GM23248 (cell line): ENCODE data around the gene CCM2. TPM values are rescaled to one million over a fixed set of nuclear protein-coding genes. Genes with fewer than 3 reads are reported as not detected.

Experiments
- DNase-seq: peaks from one replicate; pipeline ENCODE4 v3.0.0-alpha.2; 2015
- H2AFZ ChIP-seq: fragments of 200-600 bp; sonication (generic); 2 replicates; pipeline ENCODE4 v1.6.1; 2016; ENCODE audit warnings: antibody characterized with exemption
- H3F3A ChIP-seq: fragments of 200-600 bp; sonication (generic); 2 replicates; pipeline ENCODE4 v1.6.1; 2016; ENCODE audit warnings: mild to moderate bottlenecking, antibody characterized with exemption, mixed run types; ENCODE audit not compliant: insufficient read depth
- H3K27ac ChIP-seq: fragments of 200-600 bp; sonication (generic); 2 replicates; pipeline ENCODE4 v1.5.1; 2016; ENCODE audit warnings: mild to moderate bottlenecking
- H3K27me3 ChIP-seq: fragments of 200-600 bp; sonication (generic); replicated peaks from 2 replicates; pipeline ENCODE4 v1.6.1; 2016; ENCODE audit warnings: mild to moderate bottlenecking; ENCODE audit not compliant: insufficient read depth
- H3K36me3 ChIP-seq: fragments of 200-600 bp; sonication (generic); 2 replicates; pipeline ENCODE4 v1.6.1; 2016; ENCODE audit warnings: low read depth, mild to moderate bottlenecking
- H3K4me1 ChIP-seq: fragments of 200-600 bp; sonication (generic); 2 replicates; pipeline ENCODE4 v1.6.1; 2016; ENCODE audit warnings: mild to moderate bottlenecking; ENCODE audit not compliant: insufficient read depth
- H3K4me2 ChIP-seq: fragments of 200-600 bp; sonication (generic); one replicate; pipeline ENCODE4 v1.6.1; 2016; ENCODE audit warnings: mild to moderate bottlenecking; ENCODE audit not compliant: unreplicated experiment
- H3K4me3 ChIP-seq: fragments of 200-600 bp; sonication (generic); 2 replicates; pipeline ENCODE4 v1.5.1; 2016; ENCODE audit warnings: mild to moderate bottlenecking
- H3K79me2 ChIP-seq: fragments of 200-600 bp; sonication (generic); 2 replicates; pipeline ENCODE4 v1.6.1; 2016; ENCODE audit warnings: mild to moderate bottlenecking; ENCODE audit not compliant: insufficient read depth
- H3K9ac ChIP-seq: fragments of 200-600 bp; sonication (generic); 2 replicates; pipeline ENCODE4 v1.6.1; 2016; ENCODE audit warnings: mild to moderate bottlenecking
- H3K9me2 ChIP-seq: fragments of 200-600 bp; sonication (generic); 2 replicates; pipeline ENCODE4 v1.6.1; 2016; ENCODE audit warnings: mixed run types, mild to moderate bottlenecking, moderate library complexity; ENCODE audit not compliant: insufficient read depth
- H3K9me3 ChIP-seq: fragments of 200-600 bp; sonication (generic); one replicate; pipeline ENCODE4 v1.6.1; 2017; ENCODE audit warnings: low read depth
- H4K20me1 ChIP-seq: fragments of 200-600 bp; sonication (generic); 2 replicates; pipeline ENCODE4 v1.6.0; 2016; ENCODE audit not compliant: insufficient read depth
- EZH2 ChIP-seq: fragments of 200-600 bp; sonication (generic); IDR thresholded peaks from 2 replicates; pipeline ENCODE4 v1.6.1; 2018; ENCODE audit warnings: antibody characterized with exemption, mild to moderate bottlenecking; ENCODE audit not compliant: insufficient read depth, poor library complexity, severe bottlenecking
- EZH2phosphoT487 ChIP-seq: fragments of 200-600 bp; sonication (generic); IDR thresholded peaks from 2 replicates; pipeline ENCODE4 v1.6.1; 2018; ENCODE audit warnings: antibody characterized with exemption, moderate library complexity, mild to moderate bottlenecking, low read depth; ENCODE audit not compliant: insufficient read depth
- WGBS, 2 experiments: methylation state at CpG; one replicate each; pipeline ENCODE4 v1.1.6; 2015 to 2017; ENCODE audit warnings: low lambda C conversion rate in 2 of 2, low coverage in 1 of 2; ENCODE audit errors: missing lambda C conversion rate in 2 of 2; 5-methylcytosine and 5-hydroxymethylcytosine counted together
- in situ Hi-C: fragments of 300-500 bp; cut with MboI; formaldehyde crosslinking; loops from 2 replicates; pipeline ENCODE4 v1.15.0; 2020
- polyA plus RNA-seq: library from polyadenylated mRNA; unstranded; fragments of >200 nt; fragmentation: Nextera tagmentation; extraction: Ambion mirVana; gene quantifications from 2 replicates; pipeline ENCODE4 v1.2.1, GENCODE V29; 2016
- total RNA-seq: library from RNA; depleted of rRNA; stranded (reverse); fragments of >200 nt; shearing (Covaris generic); gene quantifications from 2 replicates; pipeline ENCODE4 v1.2.3, GENCODE V29; 2014

Gene CCM2
- total and polyA plus RNA-seq, 2 experiments from 2014 or later, result 63.8 to 69.3 TPM

DNA sequence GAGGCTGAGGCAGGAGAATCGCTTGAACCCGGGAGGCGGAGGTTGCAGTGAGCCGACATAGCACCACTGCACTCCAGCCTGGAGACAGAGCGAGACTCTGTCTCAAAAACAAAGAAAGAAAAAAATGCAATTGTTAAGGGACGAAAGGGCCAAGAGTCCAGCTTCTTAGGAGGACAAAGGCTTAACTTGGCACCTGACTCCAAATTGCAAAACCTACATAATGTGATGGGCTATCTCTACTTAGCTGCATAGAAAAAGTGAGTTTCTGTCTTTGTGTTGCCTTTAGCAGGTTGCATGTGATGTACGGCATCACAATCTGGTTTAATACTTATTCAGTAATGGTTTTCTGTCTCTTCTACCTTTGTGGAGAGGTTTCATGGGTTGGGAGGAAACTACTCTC lies 12.5 kb upstream of the CCM2 start:
- no peak for DNase-seq
- no peaks in the 10 kb centered on the region for H3K27me3 ChIP-seq
- WGBS, 2 experiments, result 95 to 96% methylated on average over 7 of the region's 7 CpGs
- no peak overlapping the region for H3K4me3 ChIP-seq
- no peaks in the 10 kb centered on the region for H3K9me3 ChIP-seq
- TF ChIP-seq EZH2, result no peak
- TF ChIP-seq EZH2phosphoT487, result no peak
- H3K4me1 ChIP-seq, result peaks cover 37% of the 10 kb centered on the region
- H3K36me3 ChIP-seq, result peaks cover 26% of the 10 kb centered on the region
- H2AFZ ChIP-seq, result no peak overlapping the region
- no peaks in the 10 kb centered on the region for H3K9me2 ChIP-seq
- H3K9ac ChIP-seq, result peak overlapping the region; percentile 92; the same call in 1 of the 2 replicates
- peaks cover 60% of the 10 kb centered on the region for H3F3A ChIP-seq
- no peak overlapping the region; the same call in 1 of the 2 replicates for H3K27ac ChIP-seq
- H3K4me2 ChIP-seq, result peak overlapping the region; percentile 94
- H4K20me1 ChIP-seq, result no peaks in the 10 kb centered on the region
- in situ Hi-C loops, result no loop called here
- peaks cover 25% of the 10 kb centered on the region for H3K79me2 ChIP-seq

DNA sequence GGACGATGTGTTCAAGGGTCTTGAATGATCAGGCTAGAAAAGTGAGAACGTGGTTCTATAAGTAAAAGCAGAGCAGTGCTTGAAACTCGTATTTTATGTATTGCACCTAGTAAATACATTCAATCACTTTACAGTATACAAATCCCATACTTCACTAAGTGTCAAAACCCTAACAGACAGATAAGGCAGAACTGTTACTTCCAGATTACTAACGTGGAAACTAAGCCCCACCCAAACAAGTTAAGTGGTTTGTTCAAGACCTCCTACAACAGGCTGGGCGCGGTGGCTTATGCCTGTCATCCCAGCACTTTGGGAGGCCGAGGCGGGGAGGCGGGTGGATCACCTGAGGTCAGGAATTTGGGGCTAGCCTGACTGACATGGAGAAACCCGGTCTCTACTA lies 12.0 kb upstream of the CCM2 start:
- DNase-seq, result no peak
- Histone ChIP-seq H4K20me1 (no peaks in the 10 kb centered on the region), H2AFZ (no peak overlapping the region), H3K9me2 (no peaks in the 10 kb centered on the region), H3K79me2 (peaks cover 25% of the 10 kb centered on the region), H3K4me2 (no peak overlapping the region), H3K36me3 (peaks cover 21% of the 10 kb centered on the region), H3K4me1 (peaks cover 37% of the 10 kb centered on the region), H3K9ac (no peak overlapping the region), H3F3A (peaks cover 55% of the 10 kb centered on the region), H3K9me3 (no peaks in the 10 kb centered on the region), H3K27ac (no peak overlapping the region), H3K4me3 (no peak overlapping the region), H3K27me3 (no peaks in the 10 kb centered on the region)
- 91 to 92% methylated on average over 10 of the region's 10 CpGs for WGBS, 2 experiments
- in situ Hi-C loops, result no loop called here
- TF ChIP-seq EZH2phosphoT487 (no peak), EZH2 (no peak)

DNA sequence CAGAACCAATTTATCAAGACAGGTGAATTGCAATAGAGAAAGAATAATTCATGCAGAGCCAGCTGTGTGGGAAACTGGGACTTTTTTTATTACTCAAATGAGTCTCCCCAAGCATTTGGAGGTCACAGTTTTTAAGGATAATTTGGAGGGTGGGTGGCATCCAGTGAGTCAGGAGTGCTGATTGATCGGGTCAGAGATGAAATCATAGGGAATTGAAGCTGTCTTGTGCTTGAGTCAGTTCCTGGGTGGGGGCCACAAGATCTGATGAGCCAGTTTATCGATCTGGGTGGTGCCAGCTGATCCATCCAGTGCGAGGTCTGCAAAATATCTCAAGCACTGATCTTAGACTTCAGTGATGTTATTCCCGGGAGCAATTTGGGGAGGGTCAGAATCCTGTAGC lies 11.3 kb upstream of the CCM2 start:
- H3K4me3 ChIP-seq, result no peak overlapping the region
- no peaks in the 10 kb centered on the region for H3K9me2 ChIP-seq
- H4K20me1 ChIP-seq, result no peaks in the 10 kb centered on the region
- H3K9me3 ChIP-seq, result no peaks in the 10 kb centered on the region
- H3K4me1 ChIP-seq, result peaks cover 37% of the 10 kb centered on the region
- peaks cover 50% of the 10 kb centered on the region for H3F3A ChIP-seq
- no peak overlapping the region for H2AFZ ChIP-seq
- H3K79me2 ChIP-seq, result peaks cover 25% of the 10 kb centered on the region
- 29 to 31% methylated on average over 4 of the region's 4 CpGs for WGBS, 2 experiments
- TF ChIP-seq EZH2phosphoT487, result no peak
- no peak for TF ChIP-seq EZH2
- no peak overlapping the region for H3K4me2 ChIP-seq
- peak; percentile 46 for DNase-seq
- H3K36me3 ChIP-seq, result peaks cover 14% of the 10 kb centered on the region
- in situ Hi-C loops, result no loop called here
- H3K27me3 ChIP-seq, result no peaks in the 10 kb centered on the region
- H3K27ac ChIP-seq, result peak overlapping the region; percentile 89
- no peak overlapping the region for H3K9ac ChIP-seq

DNA sequence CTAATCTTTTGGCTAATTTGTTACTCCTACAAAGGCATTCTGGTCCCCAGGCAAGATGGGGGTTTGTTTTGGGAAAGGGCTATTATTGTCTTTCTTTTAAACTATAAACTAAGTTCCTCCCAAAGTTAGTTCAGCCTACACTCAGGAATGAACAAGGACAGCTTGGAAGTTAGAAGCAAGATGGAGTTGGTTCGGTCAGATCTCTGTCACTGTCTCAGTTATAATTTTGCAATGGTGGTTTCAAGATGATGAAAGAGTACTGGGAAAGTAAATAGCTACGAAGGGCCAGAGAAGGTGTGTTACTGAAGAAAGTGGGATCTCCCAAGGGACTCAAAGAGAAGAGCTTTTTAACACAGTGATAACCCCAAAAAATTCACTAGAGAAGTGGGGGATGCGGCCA lies 10.9 kb upstream of the CCM2 start:
- Histone ChIP-seq H3K9me2 (no peaks in the 10 kb centered on the region), H4K20me1 (no peaks in the 10 kb centered on the region), H3K9me3 (no peaks in the 10 kb centered on the region), H3K9ac (no peak overlapping the region), H3F3A (peaks cover 50% of the 10 kb centered on the region), H3K79me2 (peaks cover 20% of the 10 kb centered on the region), H2AFZ (no peak overlapping the region), H3K36me3 (peaks cover 10% of the 10 kb centered on the region; the same call in 1 of the 2 replicates), H3K4me3 (no peak overlapping the region), H3K4me2 (no peak overlapping the region), H3K4me1 (peaks cover 37% of the 10 kb centered on the region), H3K27ac (peak overlapping the region; percentile 89), H3K27me3 (no peaks in the 10 kb centered on the region)
- no peak for DNase-seq
- 84 to 86% methylated on average over 3 of the region's 3 CpGs for WGBS, 2 experiments
- in situ Hi-C loops, result no loop called here
- no peak for TF ChIP-seq EZH2phosphoT487
- no peak for TF ChIP-seq EZH2
